Kidney (tissue), 14 donors: ENCODE results near the gene TMEM238L. TPM values are rescaled to one million over a fixed set of nuclear protein-coding genes. Genes with fewer than 3 reads are reported as not detected.

Source experiments
- DNase-seq, 5 donors: peaks; one replicate each; pipeline ENCODE4 v3.0.0-alpha.2; 2013 to 2020
- FAIRE-seq: peaks from 2 replicates; lab custom pipeline; 2012; peaks lifted over from hg19 to GRCh38; lab: Jason Lieb, UNC
- H3K27ac ChIP-seq, 2 donors: one replicate each; pipeline ENCODE4 v1.7.0; 2013; ENCODE audit warnings: low read depth in 2 of 2, low read length in 2 of 2, inconsistent platforms in 1 of 2
- H3K27me3 ChIP-seq: one replicate; pipeline ENCODE4 v1.7.1; 2013; ENCODE audit warnings: low read length, inconsistent platforms; ENCODE audit not compliant: control insufficient read depth, insufficient read depth
- H3K36me3 ChIP-seq, 3 donors: one replicate each; pipeline versions ENCODE4 v1.7.0 to v1.7.1; 2013; ENCODE audit warnings: low read length in 3 of 3, control low read depth in 1 of 3, inconsistent platforms in 1 of 3; ENCODE audit not compliant: insufficient read depth in 3 of 3, control insufficient read depth in 2 of 3
- H3K4me1 ChIP-seq, 3 donors: one replicate each; pipeline versions ENCODE4 v1.7.0 to v1.7.1; 2013; ENCODE audit warnings: low read length in 3 of 3, inconsistent platforms in 1 of 3, low read depth in 1 of 3; ENCODE audit not compliant: control insufficient read depth in 2 of 3, insufficient read depth in 2 of 3
- H3K4me3 ChIP-seq, 3 donors: one replicate each; pipeline versions ENCODE4 v1.7.0 to v1.8.1; 2013; ENCODE audit warnings: low read length in 3 of 3, control low read depth in 1 of 3, inconsistent platforms in 1 of 3
- H3K9ac ChIP-seq, 3 donors: one replicate each; pipeline versions ENCODE4 v1.7.0 to v1.7.1; 2013; ENCODE audit warnings: low read length in 3 of 3, control low read depth in 1 of 3, inconsistent platforms in 1 of 3
- H3K9me3 ChIP-seq, 3 donors: one replicate each; pipeline versions ENCODE4 v1.7.0 to v1.7.1; 2013; ENCODE audit warnings: low read length in 3 of 3, control low read depth in 1 of 3, inconsistent platforms in 1 of 3; ENCODE audit not compliant: control insufficient read depth in 2 of 3, insufficient read depth in 1 of 3
- CTCF ChIP-seq: IDR thresholded peaks from 3 replicates; pipeline ENCODE4 v1.5.1; 2012; ENCODE audit warnings: mild to moderate bottlenecking, moderate library complexity, borderline replicate concordance; ENCODE audit not compliant: insufficient read depth; ENCODE audit errors: extremely low read depth
- intact Hi-C: fragments of 100-400 bp; cut with DNase I; formaldehyde crosslinking; loops from one replicate; pipeline ENCODE4 v1.11.1; 2022
- polyA plus RNA-seq: library from polyadenylated mRNA; stranded (reverse); fragments of 350-450 nt; fragmentation: Illumina TruSeq; extraction: RNeasy Lipid Tissue Mini Kit (QIAGEN cat#74804); gene quantifications from one replicate; pipeline ENCODE4 v1.2.3, GENCODE V29; 2014; ENCODE audit warnings: low read depth, low replicate concordance; ENCODE audit not compliant: insufficient read depth
- total RNA-seq: library from RNA; stranded (reverse); fragmentation: NEBNext Ultra II Directional; extraction: Animal tissue kit (Norgen Biotek cat#: 25700); gene quantifications from one replicate; pipeline ENCODE4 v1.2.1, GENCODE V29; 2021
- donor health status: control.
- donor health status: control.
- donor health status: control.
- donor health status: control.
- donor health status: control.
- donor health status: DM: yes; HTN: yes; CAD: no.
- donor health status: Normal renal cell carcinoma (clear cell type).

TMEM238L gene
- total and polyA plus RNA-seq, 2 donors from 2014 or later, result 0.47 to 3.2 TPM

GRCh38 chr17:10799407-10799806 lies 4.5 kb downstream of the TMEM238L start:
- Histone ChIP-seq H3K9me3 (no peaks in the 10 kb centered on the region), H3K9ac (no peak overlapping the region), H3K27me3 (no peaks in the 10 kb centered on the region), H3K4me1 (peaks cover 0 to 11% (median 10%) of the 10 kb centered on the region in 3 donors), H3K4me3 (no peak overlapping the region), H3K36me3 (no peaks in the 10 kb centered on the region), H3K27ac (peak overlapping the region; percentile 24 to 60)
- DNase-seq (no peak), FAIRE-seq (no peak)
- no peak for TF ChIP-seq CTCF
- intact Hi-C loops, result no loop called here

- H3K4me3 ChIP-seq, result peak overlapping the region in 1 of 3 donors; percentile 0
- FAIRE-seq (no peak), DNase-seq (no peak)
- intact Hi-C loops, result no loop called here
- H3K27ac ChIP-seq, result peak overlapping the region; percentile 60 to 80
- peaks cover 0 to 12% (median 10%) of the 10 kb centered on the region in 3 donors for H3K4me1 ChIP-seq
- H3K9me3 ChIP-seq, result no peaks in the 10 kb centered on the region
- H3K27me3 ChIP-seq, result no peaks in the 10 kb centered on the region
- no peak for TF ChIP-seq CTCF
- H3K36me3 ChIP-seq, result no peaks in the 10 kb centered on the region
- H3K9ac ChIP-seq, result no peak overlapping the region
Observed at GRCh38 chr17:10798910-10799309, 5.0 kb downstream of the TMEM238L start.

- Histone ChIP-seq H3K27me3 (no peaks in the 10 kb centered on the region), H3K27ac (peak overlapping the region; percentile 44 to 80), H3K36me3 (no peaks in the 10 kb centered on the region), H3K4me3 (peak overlapping the region in 1 of 3 donors; percentile 2), H3K9me3 (no peaks in the 10 kb centered on the region), H3K4me1 (peaks cover 0 to 17% (median 13%) of the 10 kb centered on the region in 3 donors), H3K9ac (no peak overlapping the region)
- DNase-seq (peak in 2 of 5 donors; percentile 40 to 45), FAIRE-seq (no peak)
- no peak for TF ChIP-seq CTCF
- intact Hi-C loops, result no loop called here
Observed at GRCh38 chr17:10798332-10798749, 5.6 kb downstream of the TMEM238L start.
